HEK293 (cell line): Measurements from ENCODE around the gene SPDYE4.

ENCODE experiments used
- CTCF ChIA-PET: fragments of 350-600 bp; formaldehyde crosslinking; extraction: SDS; loops from one replicate; lab custom pipeline; 2021; ENCODE audit warnings: antibody characterized with exemption; lab: Yijun Ruan, JAX
- POLR2A ChIA-PET: fragments of 300-600 bp; formaldehyde crosslinking; extraction: SDS; loops from one replicate; lab custom pipeline; 2020; ENCODE audit warnings: antibody characterized with exemption, inconsistent platforms; lab: Yijun Ruan, JAX
- H3K27ac ChIP-seq: fragments of 200-500 bp; sonication (Bioruptor generic); 2 replicates; pipeline ENCODE4 v1.5.1; 2014; ENCODE audit warnings: low read depth, low read length, control low read depth, inconsistent platforms; ENCODE audit errors: extremely low read depth
- H3K36me3 ChIP-seq, 2 experiments: fragments of 200-500 bp in 1 of 2; sonication (Bioruptor generic) in 1 of 2; 1 replicate in 1 of 2; 2 replicates in 1 of 2; pipeline ENCODE4 v1.5.1; 2014 to 2017; ENCODE audit warnings: inconsistent platforms in 2 of 2, low read length in 2 of 2; ENCODE audit not compliant: control insufficient read depth in 2 of 2, insufficient read depth in 1 of 2
- H3K4me1 ChIP-seq: fragments of 200-500 bp; sonication (Bioruptor generic); 2 replicates; pipeline ENCODE4 v1.5.1; 2014; ENCODE audit warnings: mild to moderate bottlenecking, low read length, inconsistent platforms; ENCODE audit not compliant: control insufficient read depth, insufficient read depth
- H3K4me3 ChIP-seq: 2 replicates; pipeline ENCODE4 v1.5.1; 2011; ENCODE audit warnings: low read depth, mild to moderate bottlenecking, control low read depth, low read length, moderate library complexity
- H3K9me3 ChIP-seq: fragments of 200-500 bp; sonication (Bioruptor generic); 2 replicates; pipeline ENCODE4 v1.5.1; 2014; ENCODE audit warnings: low read depth, low read length, inconsistent platforms; ENCODE audit not compliant: control insufficient read depth, insufficient read depth
- BCL11A ChIP-seq: fragments of 450-650 bp; formaldehyde crosslinking; IDR thresholded peaks from 2 replicates; pipeline ENCODE4 v1.5.1; 2016; ENCODE audit warnings: low read depth, missing biosample characterization, missing genetic modification characterization
- EGR2 ChIP-seq: fragments of 450-650 bp; formaldehyde crosslinking; IDR thresholded peaks from 2 replicates; pipeline ENCODE4 v1.5.1; 2016; ENCODE audit warnings: low read depth, missing biosample characterization, missing genetic modification characterization
- HOXA7 ChIP-seq: sonication (generic); formaldehyde crosslinking; IDR thresholded peaks from 2 replicates; pipeline ENCODE4 v1.8.1; 2022; ENCODE audit warnings: missing genetic modification reagents, borderline replicate concordance
- IKZF3 ChIP-seq: fragments of 450-650 bp; IDR thresholded peaks from 2 replicates; pipeline ENCODE4 v1.5.0; 2018; ENCODE audit warnings: missing biosample characterization, mild to moderate bottlenecking, missing genetic modification characterization, moderate library complexity
- RBAK ChIP-seq: fragments of 450-650 bp; formaldehyde crosslinking; IDR thresholded peaks from 2 replicates; pipeline ENCODE4 v1.5.1; 2016; ENCODE audit warnings: missing biosample characterization, missing genetic modification characterization
- SETDB1 ChIP-seq: IDR thresholded peaks from one replicate; pipeline ENCODE4 v1.6.1; 2017; ENCODE audit warnings: mild to moderate bottlenecking, low read length, moderate library complexity, mixed read lengths; ENCODE audit not compliant: insufficient read length
- ZNF214 ChIP-seq: fragments of 450-650 bp; formaldehyde crosslinking; IDR thresholded peaks from 2 replicates; pipeline ENCODE4 v1.5.1; 2017; ENCODE audit warnings: missing biosample characterization, mild to moderate bottlenecking, missing genetic modification characterization, borderline replicate concordance
- ZNF221 ChIP-seq: fragments of 450-650 bp; formaldehyde crosslinking; IDR thresholded peaks from 2 replicates; pipeline ENCODE4 v1.5.1; 2017; ENCODE audit warnings: missing biosample characterization, missing genetic modification characterization, borderline replicate concordance
- ZNF37A ChIP-seq: fragments of 450-650 bp; IDR thresholded peaks from 2 replicates; pipeline ENCODE4 v1.5.1; 2018; ENCODE audit warnings: missing biosample characterization, missing genetic modification characterization
- ZNF391 ChIP-seq: fragments of 450-650 bp; formaldehyde crosslinking; IDR thresholded peaks from 2 replicates; pipeline ENCODE4 v1.5.1; 2016; ENCODE audit warnings: low read depth, missing biosample characterization, missing genetic modification characterization, borderline replicate concordance
- ZNF416 ChIP-seq: fragments of 450-650 bp; formaldehyde crosslinking; IDR thresholded peaks from 2 replicates; pipeline ENCODE4 v1.5.1; 2016; ENCODE audit warnings: missing biosample characterization, missing genetic modification characterization
- ZNF488 ChIP-seq: fragments of 450-650 bp; formaldehyde crosslinking; IDR thresholded peaks from 2 replicates; pipeline ENCODE4 v1.5.1; 2016; ENCODE audit warnings: missing biosample characterization, missing genetic modification characterization
- ZNF501 ChIP-seq: fragments of 450-650 bp; formaldehyde crosslinking; IDR thresholded peaks from 2 replicates; pipeline ENCODE4 v1.5.1; 2016; ENCODE audit warnings: missing biosample characterization, missing genetic modification characterization
- ZNF521 ChIP-seq: fragments of 450-650 bp; formaldehyde crosslinking; IDR thresholded peaks from 2 replicates; pipeline ENCODE4 v1.5.1; 2017; ENCODE audit warnings: missing biosample characterization, mild to moderate bottlenecking, missing genetic modification characterization
- ZNF544 ChIP-seq: fragments of 450-650 bp; formaldehyde crosslinking; IDR thresholded peaks from 2 replicates; pipeline ENCODE4 v1.5.0; 2017; ENCODE audit warnings: missing biosample characterization, missing genetic modification characterization
- ZNF555 ChIP-seq: fragments of 450-650 bp; formaldehyde crosslinking; conservative IDR thresholded peaks from 2 replicates; pipeline ENCODE4 v1.5.1; 2017; ENCODE audit warnings: missing biosample characterization, mild to moderate bottlenecking, missing genetic modification characterization, inconsistent platforms
- ZNF558 ChIP-seq: fragments of 450-650 bp; formaldehyde crosslinking; IDR thresholded peaks from 2 replicates; pipeline ENCODE4 v1.5.1; 2016; ENCODE audit warnings: missing biosample characterization, missing genetic modification characterization
- ZNF561 ChIP-seq: fragments of 450-650 bp; IDR thresholded peaks from 2 replicates; pipeline ENCODE4 v1.5.1; 2018; ENCODE audit warnings: missing biosample characterization, missing genetic modification characterization, borderline replicate concordance
- ZNF600 ChIP-seq: fragments of 450-650 bp; formaldehyde crosslinking; IDR thresholded peaks from 2 replicates; pipeline ENCODE4 v1.5.1; 2016; ENCODE audit warnings: missing biosample characterization, missing genetic modification characterization
- ZNF677 ChIP-seq: fragments of 450-650 bp; IDR thresholded peaks from 2 replicates; pipeline ENCODE4 v1.5.0; 2018; ENCODE audit warnings: missing biosample characterization, mild to moderate bottlenecking, missing genetic modification characterization, moderate library complexity
- ZNF701 ChIP-seq: fragments of 450-650 bp; formaldehyde crosslinking; IDR thresholded peaks from 2 replicates; pipeline ENCODE4 v1.5.1; 2016; ENCODE audit warnings: missing biosample characterization, missing genetic modification characterization
- ZNF707 ChIP-seq: fragments of 450-650 bp; formaldehyde crosslinking; IDR thresholded peaks from 2 replicates; pipeline ENCODE4 v1.5.1; 2016; ENCODE audit warnings: missing biosample characterization, missing genetic modification characterization
- TF ChIP-seq, protein P1 (sequence below): fragments of 450-650 bp; IDR thresholded peaks from 2 replicates; pipeline ENCODE4 v1.5.1; 2018; ENCODE audit warnings: missing biosample characterization, missing genetic modification characterization
- TF ChIP-seq, protein P2 (sequence below): fragments of 450-650 bp; formaldehyde crosslinking; IDR thresholded peaks from 2 replicates; pipeline ENCODE4 v1.5.1; 2016; ENCODE audit warnings: missing biosample characterization, missing genetic modification characterization
- TF ChIP-seq, protein P3 (sequence below): fragments of 450-650 bp; formaldehyde crosslinking; IDR thresholded peaks from 2 replicates; pipeline ENCODE4 v1.5.1; 2017; ENCODE audit warnings: missing biosample characterization, missing genetic modification characterization

The SPDYE4 gene

DNA sequence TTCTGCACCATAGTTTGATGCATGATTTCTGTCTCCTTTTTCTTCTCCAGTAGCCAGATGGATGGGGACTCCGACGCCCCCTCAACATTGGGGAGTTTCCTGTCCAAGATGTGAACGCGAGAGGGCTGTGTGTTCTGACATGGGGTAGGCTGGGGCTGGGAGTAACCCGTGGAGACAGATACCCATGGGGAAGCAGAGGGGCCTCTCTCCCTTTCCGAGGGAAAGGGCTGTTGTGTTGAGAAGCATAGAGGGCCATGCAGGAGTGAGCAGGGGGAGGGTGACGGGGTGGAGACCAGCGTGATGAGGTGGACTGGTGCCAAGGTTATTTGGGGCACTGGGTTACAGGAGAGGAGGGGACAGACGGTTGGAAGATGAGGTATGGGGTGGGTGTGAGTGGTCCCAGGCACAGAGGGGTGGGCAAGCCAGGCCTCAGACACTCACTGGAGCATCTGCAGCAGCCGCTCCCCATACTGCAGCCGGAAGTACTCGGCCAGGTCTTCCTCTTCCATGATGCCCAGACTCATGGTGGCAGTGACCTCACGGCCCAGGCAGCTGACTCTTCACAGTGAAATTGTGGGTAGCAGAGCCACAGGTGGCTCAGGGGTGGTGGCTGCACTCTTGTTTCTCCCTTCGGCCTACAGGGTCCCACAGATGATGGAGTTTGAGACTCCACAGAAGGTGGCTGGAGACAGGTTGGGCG, 14.1 kb downstream of the SPDYE4 start (continued):
- TF ChIP-seq, protein P1, sequence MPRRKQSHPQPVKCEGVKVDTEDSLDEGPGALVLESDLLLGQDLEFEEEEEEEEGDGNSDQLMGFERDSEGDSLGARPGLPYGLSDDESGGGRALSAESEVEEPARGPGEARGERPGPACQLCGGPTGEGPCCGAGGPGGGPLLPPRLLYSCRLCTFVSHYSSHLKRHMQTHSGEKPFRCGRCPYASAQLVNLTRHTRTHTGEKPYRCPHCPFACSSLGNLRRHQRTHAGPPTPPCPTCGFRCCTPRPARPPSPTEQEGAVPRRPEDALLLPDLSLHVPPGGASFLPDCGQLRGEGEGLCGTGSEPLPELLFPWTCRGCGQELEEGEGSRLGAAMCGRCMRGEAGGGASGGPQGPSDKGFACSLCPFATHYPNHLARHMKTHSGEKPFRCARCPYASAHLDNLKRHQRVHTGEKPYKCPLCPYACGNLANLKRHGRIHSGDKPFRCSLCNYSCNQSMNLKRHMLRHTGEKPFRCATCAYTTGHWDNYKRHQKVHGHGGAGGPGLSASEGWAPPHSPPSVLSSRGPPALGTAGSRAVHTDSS = no peak
- TF ChIP-seq ZNF544 (tag by site-specific recombination) = no peak
- TF ChIP-seq ZNF416 = no peak
- no peak for TF ChIP-seq ZNF555 (tag by site-specific recombination)
- no peak for TF ChIP-seq ZNF488 (tag by site-specific recombination)
- TF ChIP-seq RBAK (tag by site-specific recombination) = no peak

- no peak overlapping the region for H3K4me3 ChIP-seq
- POLR2A ChIA-PET = no interaction called here
- no peaks in the 10 kb centered on the region for H3K36me3 ChIP-seq
- H3K27ac ChIP-seq = no peak overlapping the region
- CTCF ChIA-PET = interaction anchor here (0.8 kb wide), 1 partner anchor 40 kb away, joined by 4 read pairs; no protein-coding TSS in a partner anchor
- no peaks in the 10 kb centered on the region for H3K9me3 ChIP-seq
- H3K4me1 ChIP-seq = no peaks in the 10 kb centered on the region
- TF ChIP-seq ZNF37A (tag by site-specific recombination) = no peak
- TF ChIP-seq ZNF561 = no peak
- TF ChIP-seq ZNF214 (tag by site-specific recombination) = no peak
- TF ChIP-seq, protein P2, sequence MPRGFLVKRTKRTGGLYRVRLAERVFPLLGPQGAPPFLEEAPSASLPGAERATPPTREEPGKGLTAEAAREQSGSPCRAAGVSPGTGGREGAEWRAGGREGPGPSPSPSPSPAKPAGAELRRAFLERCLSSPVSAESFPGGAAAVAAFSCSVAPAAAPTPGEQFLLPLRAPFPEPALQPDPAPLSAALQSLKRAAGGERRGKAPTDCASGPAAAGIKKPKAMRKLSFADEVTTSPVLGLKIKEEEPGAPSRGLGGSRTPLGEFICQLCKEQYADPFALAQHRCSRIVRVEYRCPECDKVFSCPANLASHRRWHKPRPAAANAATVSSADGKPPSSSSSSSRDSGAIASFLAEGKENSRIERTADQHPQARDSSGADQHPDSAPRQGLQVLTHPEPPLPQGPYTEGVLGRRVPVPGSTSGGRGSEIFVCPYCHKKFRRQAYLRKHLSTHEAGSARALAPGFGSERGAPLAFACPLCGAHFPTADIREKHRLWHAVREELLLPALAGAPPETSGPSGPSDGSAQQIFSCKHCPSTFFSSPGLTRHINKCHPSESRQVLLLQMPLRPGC (tag by site-specific recombination) = no peak
Observed at GRCh38 chr17:8742819-8743218, 15.5 kb downstream of the SPDYE4 start.

DNA sequence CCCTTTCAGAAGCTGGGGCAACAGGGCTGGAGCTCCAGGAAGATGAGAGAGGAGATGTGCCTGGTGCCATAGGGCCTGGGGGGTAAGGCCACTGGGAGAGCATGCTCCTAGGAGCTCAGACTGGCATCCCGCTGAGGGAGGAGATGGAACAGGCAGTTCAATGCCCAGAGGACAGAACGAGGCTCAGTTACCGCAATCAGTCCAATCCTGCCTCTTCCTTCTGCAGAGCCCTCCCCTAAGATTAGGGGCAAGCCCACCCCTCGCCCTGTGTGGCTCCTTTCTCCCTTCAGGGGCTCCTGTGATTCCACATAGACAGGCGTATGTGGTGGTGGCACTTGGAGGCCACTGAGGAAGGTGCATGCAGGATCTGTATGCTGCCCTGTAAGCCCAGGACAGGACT, 16.1 kb downstream of the SPDYE4 start:
- no peaks in the 10 kb centered on the region for H3K9me3 ChIP-seq
- no peaks in the 10 kb centered on the region for H3K4me1 ChIP-seq
- H3K36me3 ChIP-seq = no peaks in the 10 kb centered on the region
- H3K27ac ChIP-seq = no peak overlapping the region
- TF ChIP-seq ZNF600 (tag by site-specific recombination) (peak; percentile 40; the same call in 1 of the 2 replicates), ZNF677 (tag by site-specific recombination) (no peak)
- no peak overlapping the region for H3K4me3 ChIP-seq
- ChIA-PET CTCF (interaction anchor here (0.6 to 0.7 kb wide), 3 partner anchors 37 to 359 kb away, joined by 3 to 5 read pairs (median 3); no protein-coding TSS in a partner anchor), POLR2A (no interaction called here)

DNA sequence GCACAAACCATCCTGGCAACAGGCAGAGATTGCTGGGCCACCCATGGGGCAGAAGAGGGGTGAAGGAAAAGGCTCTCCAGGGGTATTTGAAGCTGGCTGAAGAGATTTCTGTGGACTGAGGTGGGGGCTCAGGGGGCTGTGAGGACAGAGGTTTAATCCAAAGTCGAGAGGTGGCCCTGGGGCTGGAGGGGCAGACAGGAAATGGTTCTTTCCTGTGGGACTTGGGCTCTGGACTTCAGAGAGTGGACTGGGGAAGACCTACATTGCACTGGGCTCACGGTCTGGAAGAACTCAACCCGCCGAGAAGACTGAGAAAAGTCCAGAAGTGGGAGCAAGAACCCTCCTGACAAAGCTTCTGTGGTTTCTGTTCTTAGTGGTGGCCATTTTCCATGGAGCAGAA, 16.6 kb downstream of the SPDYE4 start:
- ChIA-PET POLR2A (no interaction called here), CTCF (interaction anchor here (0.6 to 0.7 kb wide), 3 partner anchors 36 to 358 kb away, joined by 3 to 5 read pairs (median 3); no protein-coding TSS in a partner anchor)
- Histone ChIP-seq H3K9me3 (no peaks in the 10 kb centered on the region), H3K4me3 (no peak overlapping the region), H3K4me1 (no peaks in the 10 kb centered on the region), H3K36me3 (no peaks in the 10 kb centered on the region), H3K27ac (no peak overlapping the region)
- TF ChIP-seq ZNF558 (tag by site-specific recombination) (no peak), SETDB1 (no peak), ZNF501 (no peak), BCL11A (tag by site-specific recombination) (no peak), IKZF3 (tag by site-specific recombination) (no peak), EGR2 (tag by site-specific recombination) (no peak), ZNF707 (tag by site-specific recombination) (no peak), ZNF521 (tag by site-specific recombination) (no peak), ZNF391 (tag by site-specific recombination) (no peak), HOXA7 (CRISPR knock-in tag) (no peak), ZNF221 (tag by site-specific recombination) (no peak), ZNF701 (no peak)
- TF ChIP-seq, protein P3, sequence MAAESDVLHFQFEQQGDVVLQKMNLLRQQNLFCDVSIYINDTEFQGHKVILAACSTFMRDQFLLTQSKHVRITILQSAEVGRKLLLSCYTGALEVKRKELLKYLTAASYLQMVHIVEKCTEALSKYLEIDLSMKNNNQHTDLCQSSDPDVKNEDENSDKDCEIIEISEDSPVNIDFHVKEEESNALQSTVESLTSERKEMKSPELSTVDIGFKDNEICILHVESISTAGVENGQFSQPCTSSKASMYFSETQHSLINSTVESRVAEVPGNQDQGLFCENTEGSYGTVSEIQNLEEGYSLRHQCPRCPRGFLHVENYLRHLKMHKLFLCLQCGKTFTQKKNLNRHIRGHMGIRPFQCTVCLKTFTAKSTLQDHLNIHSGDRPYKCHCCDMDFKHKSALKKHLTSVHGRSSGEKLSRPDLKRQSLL (tag by site-specific recombination) = no peak
